Left ventricle myocardium superior (tissue), 1 donor: ENCODE data around the gene IQGAP3. TPM values are rescaled to one million over a fixed set of nuclear protein-coding genes. Genes with fewer than 3 reads are reported as not detected.
"Not testable (repeated sequence)": the region's sequence is repeated elsewhere in the genome, so short reads cannot be mapped to it uniquely, and the experiment has no call there.

Source experiments
- ATAC-seq: fragments of 200-7000 bp; cut with Tn5 transposase; one replicate; pipeline ENCODE4 v1.9.1; 2020; ENCODE audit warnings: mild to moderate bottlenecking, moderate library complexity
- DNase-seq: peaks from one replicate; pipeline ENCODE4 v3.0.0-alpha.2; 2020
- intact Hi-C: fragments of 100-400 bp; cut with micrococcal nuclease; formaldehyde crosslinking; loops from one replicate; pipeline ENCODE4 v1.11.0; 2022
- long read RNA-seq: library from polyadenylated mRNA; unstranded; transcript quantifications from one replicate; pipeline ENCODE4 v2.0.0, GENCODE V29; 2021
- total RNA-seq: library from RNA; stranded (reverse); fragmentation: NEBNext Ultra II Directional; extraction: Animal tissue kit (Norgen Biotek cat#: 25700); gene quantifications from one replicate; pipeline ENCODE4 v1.2.1, GENCODE V29; 2021
- donor health status: DM: no; HTN: yes; CAD: no; lungs with severe emphysema.

The IQGAP3 gene
- 0.42 TPM for total RNA-seq
- long read RNA-seq = 0 reads

- ATAC-seq = peak; percentile 96
- intact Hi-C loops = no loop called here
- peak; percentile 84 for DNase-seq
These were observed at the start of gene IQGAP3 for GRCh38 chr1:156571919-156572662. TSS of gene IQGAP3 (minus strand) at chr1:156572565. CDS start at chr1:156572529, 36 bp downstream.

- no peak for ATAC-seq
- no peak for DNase-seq
- intact Hi-C loops = no loop called here
These were observed 47.2 kb upstream of the IQGAP3 start for GRCh38 chr1:156619582-156619955.

- intact Hi-C loops = no loop called here
- DNase-seq (no peak), ATAC-seq (no peak)
These were observed 46.7 kb upstream of the IQGAP3 start, which contains the start of gene HAPLN2 for GRCh38 chr1:156618853-156619581. TSS of gene HAPLN2 (plus strand) at chr1:156619415. CDS start at chr1:156623491, 4,076 bp downstream.

GRCh38 chr1:156616463-156616862, 44.1 kb upstream of the IQGAP3 start:
- DNase-seq (peak; percentile 43), ATAC-seq (peak; percentile 85)
- intact Hi-C loops = no loop called here

GRCh38 chr1:156615946-156616345, 43.6 kb upstream of the IQGAP3 start:
- intact Hi-C loops = no loop called here
- peak; percentile 35 for ATAC-seq
- DNase-seq = no peak

GRCh38 chr1:156612666-156613065, 40.3 kb upstream of the IQGAP3 start:
- intact Hi-C loops = no loop called here
- DNase-seq (no peak), ATAC-seq (no peak)

- ATAC-seq, intact Hi-C loops, DNase-seq: not testable (repeated sequence)
These were observed 37.7 kb upstream of the IQGAP3 start for GRCh38 chr1:156610072-156610471.

GRCh38 chr1:156608981-156609380, 36.6 kb upstream of the IQGAP3 start:
- intact Hi-C loops = loop anchor here (2.0 to 5.0 kb wide), 2 partner anchors 24 to 152 kb away; no protein-coding TSS in a partner anchor
- peak; percentile 27 for ATAC-seq
- DNase-seq = no peak

GRCh38 chr1:156608036-156608674, 35.8 kb upstream of the IQGAP3 start:
- ATAC-seq (peak; percentile 96), DNase-seq (no peak)

GRCh38 chr1:156607344-156607743, 35.0 kb upstream of the IQGAP3 start:
- DNase-seq, ATAC-seq: not testable (repeated sequence)
- intact Hi-C loops = loop anchor here (5.0 kb wide), 1 partner anchor 150 kb away; no protein-coding TSS in a partner anchor

More at GRCh38 chr1:156608036-156608674, 35.8 kb upstream of the IQGAP3 start:
- intact Hi-C loops = loop anchor here (2.0 to 5.0 kb wide), 2 partner anchors 23 to 151 kb away; no protein-coding TSS in a partner anchor

- DNase-seq (no peak), ATAC-seq (no peak)
- intact Hi-C loops = no loop called here
These were observed 30.2 kb upstream of the IQGAP3 start for GRCh38 chr1:156602557-156602993.

- no peak for ATAC-seq
- DNase-seq = no peak
- intact Hi-C loops = no loop called here
These were observed 29.5 kb upstream of the IQGAP3 start for GRCh38 chr1:156601892-156602291.

GRCh38 chr1:156601122-156601830, 28.9 kb upstream of the IQGAP3 start, which contains the start of gene GPATCH4:
TSS of gene GPATCH4 (minus strand) at chr1:156601479.
- intact Hi-C loops = no loop called here
- peak; percentile 77 for DNase-seq
- peak; percentile 87 for ATAC-seq

- intact Hi-C loops = no loop called here
- no peak for DNase-seq
These were observed 28.4 kb upstream of the IQGAP3 start for GRCh38 chr1:156600733-156601121.

GRCh38 chr1:156599811-156600210, 27.4 kb upstream of the IQGAP3 start:
- no peak for DNase-seq
- no peak for ATAC-seq
- intact Hi-C loops = no loop called here

More at GRCh38 chr1:156600733-156601121, 28.4 kb upstream of the IQGAP3 start:
- no peak for ATAC-seq

- ATAC-seq = no peak
- no peak for DNase-seq
- intact Hi-C loops = no loop called here
These were observed 26.5 kb upstream of the IQGAP3 start for GRCh38 chr1:156598731-156599432.

GRCh38 chr1:156598125-156598524, 25.8 kb upstream of the IQGAP3 start:
- intact Hi-C loops = no loop called here
- ATAC-seq = no peak
- DNase-seq = no peak

GRCh38 chr1:156596426-156596825, 24.1 kb upstream of the IQGAP3 start:
- ATAC-seq (no peak), DNase-seq (no peak)
- intact Hi-C loops = no loop called here
